Activated T-cell treated with anti-CD3 and anti-CD28 coated beads for 4 hours (primary cell): ENCODE data around the gene GOLGA8O.
"Not testable (repeated sequence)": the region's sequence is repeated elsewhere in the genome, so short reads cannot be mapped to it uniquely, and the experiment has no call there.

ENCODE experiments used
- DNase-seq: peaks from one replicate; pipeline ENCODE4 v3.0.0-alpha.2; 2020

The GOLGA8O gene

GRCh38 chr15:32455534-32455933 lies at the start of gene GOLGA8O:
GOLGA8O (minus strand) TSS chr15:32455634; CDS start chr15:32455536, 98 bp downstream.
- DNase-seq: not testable (repeated sequence)

GRCh38 chr15:32504152-32504811 lies 48.8 kb upstream of the GOLGA8O start:
- not testable (repeated sequence) for DNase-seq

GRCh38 chr15:32502946-32503345 lies 47.5 kb upstream of the GOLGA8O start:
- not testable (repeated sequence) for DNase-seq

DNA sequence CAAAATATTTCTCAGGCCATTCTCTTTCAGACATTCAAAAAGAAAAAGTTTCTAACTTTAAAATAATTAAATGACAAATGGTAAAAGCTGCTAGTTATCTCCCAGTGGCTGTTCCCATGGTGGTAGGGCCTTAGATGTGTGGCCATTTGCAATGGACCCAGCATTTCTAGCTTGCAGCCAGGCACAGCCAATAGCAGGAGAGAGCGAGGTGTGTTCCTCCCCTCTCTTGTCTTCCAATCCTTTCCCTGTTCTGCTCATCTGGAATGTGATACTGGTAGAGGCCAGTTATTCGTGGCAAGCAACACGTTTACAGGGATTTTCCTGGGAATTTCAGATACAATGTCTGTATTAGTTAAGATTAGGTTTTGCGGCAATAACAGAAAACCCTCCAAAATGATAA lies 37.3 kb upstream of the GOLGA8O start:
- not testable (repeated sequence) for DNase-seq

DNA sequence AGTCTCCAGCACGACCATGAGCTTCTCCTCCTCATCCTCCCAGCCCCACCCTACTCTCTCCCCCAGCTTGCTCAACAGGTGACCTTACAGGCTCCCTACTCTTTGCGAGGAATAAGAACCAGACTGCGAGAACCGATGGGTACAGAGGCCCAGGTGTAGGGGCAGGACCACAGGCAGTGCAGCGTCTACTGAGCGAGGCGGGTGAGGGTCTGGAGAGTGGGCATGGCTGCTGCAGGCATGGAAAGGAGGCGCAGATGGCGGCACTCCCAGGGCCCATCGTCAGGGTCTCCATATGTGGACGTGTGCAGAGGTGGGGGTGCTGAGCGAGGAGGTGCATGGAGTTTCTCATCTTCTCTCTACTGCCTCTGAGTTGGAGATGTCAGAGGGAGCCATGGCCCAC lies 31.0 kb upstream of the GOLGA8O start:
- DNase-seq: not testable (repeated sequence)

GRCh38 chr15:32483377-32483776 lies 27.9 kb upstream of the GOLGA8O start:
- not testable (repeated sequence) for DNase-seq

GRCh38 chr15:32481683-32482082 lies 26.2 kb upstream of the GOLGA8O start:
- not testable (repeated sequence) for DNase-seq

- not testable (repeated sequence) for DNase-seq
These were observed 12.6 kb upstream of the GOLGA8O start for GRCh38 chr15:32468076-32468475.

DNA sequence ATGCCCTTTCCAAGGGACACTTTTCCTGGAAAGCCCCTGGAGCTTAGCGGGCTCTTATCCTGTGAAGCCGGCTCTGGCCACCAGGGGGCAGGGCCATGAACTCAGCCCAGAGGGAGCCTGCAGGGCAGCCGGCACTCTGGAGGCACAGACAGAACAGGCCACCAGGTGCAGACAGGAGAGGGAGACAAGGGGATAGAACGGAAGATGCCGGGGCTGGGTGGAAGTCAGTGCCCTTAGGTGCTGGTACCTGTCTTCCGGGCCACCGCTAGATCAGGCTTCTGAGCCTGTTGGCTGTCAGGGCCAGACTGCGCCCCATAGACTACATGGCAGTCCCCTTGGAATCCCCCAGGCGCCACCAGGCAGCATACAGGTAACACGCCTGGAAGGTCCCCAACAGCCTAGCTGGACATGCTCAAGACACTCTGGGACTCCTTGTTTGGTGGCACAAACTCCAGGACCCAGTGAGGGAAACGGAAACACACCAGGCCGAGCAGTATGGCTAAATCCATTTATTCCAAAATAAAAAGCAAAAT lies 14.9 kb downstream of the GOLGA8O start:
- DNase-seq: not testable (repeated sequence)

GRCh38 chr15:32434102-32434963 lies 21.1 kb downstream of the GOLGA8O start:
- DNase-seq: not testable (repeated sequence)

GRCh38 chr15:32427635-32428034 lies 27.8 kb downstream of the GOLGA8O start:
- DNase-seq: not testable (repeated sequence)

- DNase-seq: not testable (repeated sequence)
These were observed 28.9 kb downstream of the GOLGA8O start for GRCh38 chr15:32426511-32426910.

GRCh38 chr15:32407903-32408302 lies 47.5 kb downstream of the GOLGA8O start:
- not testable (repeated sequence) for DNase-seq

GRCh38 chr15:32403192-32403591 lies 52.2 kb downstream of the GOLGA8O start, which contains the start of gene GOLGA8K:
GOLGA8K (minus strand) TSS chr15:32403292; CDS start chr15:32403194, 98 bp downstream.
- not testable (repeated sequence) for DNase-seq

DNA sequence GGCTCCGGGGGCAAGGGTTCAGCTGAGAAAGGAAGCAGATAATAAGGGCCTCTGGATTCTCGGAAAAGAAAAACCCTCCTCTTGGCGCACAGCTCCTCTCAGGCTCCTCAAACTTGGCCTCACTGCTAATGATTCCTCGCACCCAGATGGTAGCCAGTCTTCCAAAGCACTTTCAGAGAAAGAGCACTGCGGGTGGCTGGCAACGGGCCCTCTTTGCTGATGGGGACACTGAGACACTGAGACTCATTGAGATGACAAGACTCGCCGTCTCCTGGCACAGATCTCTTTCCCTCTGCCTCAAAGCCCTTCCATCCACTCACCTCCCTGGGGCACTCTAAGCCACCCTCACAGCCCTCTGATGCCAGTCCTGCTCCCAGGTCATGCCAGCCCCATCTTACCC lies 58.9 kb downstream of the GOLGA8O start:
- not testable (repeated sequence) for DNase-seq
